ENCODE results near the gene CA11.
"Not testable (repeated sequence)": the region's sequence is repeated elsewhere in the genome, so short reads cannot be mapped to it uniquely, and the experiment has no call there.

DNA sequence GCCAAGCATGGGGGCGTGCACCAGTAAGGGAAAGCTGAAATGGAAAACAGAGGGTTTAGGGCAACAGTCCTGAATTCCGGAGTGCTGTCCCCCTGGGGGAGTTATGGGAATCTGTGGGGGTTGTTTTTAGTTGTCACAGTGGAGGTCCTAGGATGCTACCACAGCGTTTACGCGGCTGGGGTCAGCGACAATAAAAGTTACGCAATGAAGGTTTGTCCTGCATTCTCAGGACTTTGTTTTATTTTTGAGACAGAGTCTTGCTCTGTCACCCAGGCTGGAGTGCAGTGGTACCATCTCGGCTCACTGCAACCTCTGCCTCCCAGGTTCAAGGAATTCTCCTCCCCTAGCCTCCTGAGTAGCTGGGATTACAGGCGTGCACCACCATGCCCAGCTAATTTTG is 47.6 kb upstream of the CA11 start:
- not testable (repeated sequence) for TF ChIP-seq POLR2A (IDR thresholded peaks at IDR 0.05)
- TF ChIP-seq, protein P1, sequence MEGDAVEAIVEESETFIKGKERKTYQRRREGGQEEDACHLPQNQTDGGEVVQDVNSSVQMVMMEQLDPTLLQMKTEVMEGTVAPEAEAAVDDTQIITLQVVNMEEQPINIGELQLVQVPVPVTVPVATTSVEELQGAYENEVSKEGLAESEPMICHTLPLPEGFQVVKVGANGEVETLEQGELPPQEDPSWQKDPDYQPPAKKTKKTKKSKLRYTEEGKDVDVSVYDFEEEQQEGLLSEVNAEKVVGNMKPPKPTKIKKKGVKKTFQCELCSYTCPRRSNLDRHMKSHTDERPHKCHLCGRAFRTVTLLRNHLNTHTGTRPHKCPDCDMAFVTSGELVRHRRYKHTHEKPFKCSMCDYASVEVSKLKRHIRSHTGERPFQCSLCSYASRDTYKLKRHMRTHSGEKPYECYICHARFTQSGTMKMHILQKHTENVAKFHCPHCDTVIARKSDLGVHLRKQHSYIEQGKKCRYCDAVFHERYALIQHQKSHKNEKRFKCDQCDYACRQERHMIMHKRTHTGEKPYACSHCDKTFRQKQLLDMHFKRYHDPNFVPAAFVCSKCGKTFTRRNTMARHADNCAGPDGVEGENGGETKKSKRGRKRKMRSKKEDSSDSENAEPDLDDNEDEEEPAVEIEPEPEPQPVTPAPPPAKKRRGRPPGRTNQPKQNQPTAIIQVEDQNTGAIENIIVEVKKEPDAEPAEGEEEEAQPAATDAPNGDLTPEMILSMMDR (IDR thresholded peaks at IDR 0.05): not testable (repeated sequence)

Data from lower leg skin (tissue), 3 donors.